Mammary epithelial cell (primary cell): Measurements from ENCODE around the gene RSRC1.

ENCODE experiments used
- CTCF ChIP-seq, 2 donors: IDR thresholded peaks in 1 of 2; conservative IDR thresholded peaks in 1 of 2; 2 replicates each; pipeline ENCODE4 v1.5.1; 2011 to 2012; ENCODE audit warnings: inconsistent platforms in 2 of 2, low read length in 2 of 2, mild to moderate bottlenecking in 2 of 2, control low read depth in 1 of 2, low read depth in 1 of 2; ENCODE audit not compliant: insufficient read depth in 1 of 2; ENCODE audit errors: extremely low read depth in 1 of 2
- EZH2 ChIP-seq: IDR thresholded peaks from 2 replicates; pipeline ENCODE4 v1.6.1; 2012; ENCODE audit warnings: low read length, inconsistent platforms, borderline replicate concordance

- TF ChIP-seq CTCF (conservative IDR thresholded peaks at IDR 0.05 in 1 of 2, IDR thresholded peaks at IDR 0.05 in 1 of 2; ENCODE audit: extremely low read depth in 1 of 2, insufficient read depth in 1 of 2, low read depth in 1 of 2, low read length in 2 of 2): no peak
- TF ChIP-seq EZH2: no peak
Measured at GRCh38 chr3:158451405-158452055, 341.6 kb downstream of the RSRC1 start.
